WTC11 (cell line): ENCODE data around the gene TRPM2.
A peak's percentile ranks its signal among the peaks of the same experiment; 100 is the strongest.

ENCODE experiments used
- CREM ChIP-seq: sonication (generic); formaldehyde crosslinking; IDR thresholded peaks from 2 replicates; pipeline ENCODE4 v1.8.1; 2022; ENCODE audit warnings: mild to moderate bottlenecking, missing genetic modification reagents, moderate library complexity
- CTCF ChIP-seq: fragments of 200-600 bp; IDR thresholded peaks from 2 replicates; pipeline ENCODE4 v1.8.0; 2022; ENCODE audit warnings: antibody characterized with exemption
- KAT7 ChIP-seq: sonication (generic); formaldehyde crosslinking; IDR thresholded peaks from 2 replicates; pipeline ENCODE4 v1.8.1; 2023; ENCODE audit warnings: missing genetic modification reagents, mild to moderate bottlenecking, borderline replicate concordance
- MAX ChIP-seq: sonication (generic); formaldehyde crosslinking; IDR thresholded peaks from 2 replicates; pipeline ENCODE4 v1.8.0; 2022; ENCODE audit warnings: mild to moderate bottlenecking, missing genetic modification reagents
- MXD4 ChIP-seq: fragments of 250-450 bp; sonication (Bioruptor Pico); IDR thresholded peaks from 2 replicates; pipeline ENCODE4 v1.8.0; 2021; ENCODE audit warnings: mild to moderate bottlenecking, moderate library complexity, borderline replicate concordance
- TF ChIP-seq, protein P1 (sequence below): sonication (generic); formaldehyde crosslinking; IDR thresholded peaks from 2 replicates; pipeline ENCODE4 v1.8.1; 2022; ENCODE audit warnings: low read depth, mild to moderate bottlenecking, moderate library complexity, missing genetic modification reagents, borderline replicate concordance

DNA sequence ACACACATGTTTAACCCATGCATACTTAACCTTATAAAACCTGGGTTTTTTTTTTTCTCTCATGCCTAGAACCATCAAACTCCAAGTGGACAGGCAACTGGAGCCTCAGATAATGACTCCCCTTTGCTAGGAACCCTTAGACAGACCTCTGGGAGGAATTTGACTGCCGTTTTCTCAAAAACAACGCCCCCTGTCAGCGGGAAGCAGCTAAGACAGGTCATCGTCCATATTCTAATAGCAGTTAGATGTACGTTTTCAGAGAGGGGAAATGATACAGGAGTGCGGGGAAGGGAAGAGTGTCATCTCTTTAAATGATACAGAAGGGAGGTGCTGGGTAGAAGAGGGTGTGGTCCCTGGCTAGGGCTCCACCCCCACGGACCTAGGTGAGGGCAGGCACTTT lies 136.5 kb downstream of the TRPM2 start:
- TF ChIP-seq CTCF: peak; percentile 51; the same call in 1 of the 2 replicates
- TF ChIP-seq CREM: no peak
- no peak for TF ChIP-seq MXD4
- TF ChIP-seq, protein P1, sequence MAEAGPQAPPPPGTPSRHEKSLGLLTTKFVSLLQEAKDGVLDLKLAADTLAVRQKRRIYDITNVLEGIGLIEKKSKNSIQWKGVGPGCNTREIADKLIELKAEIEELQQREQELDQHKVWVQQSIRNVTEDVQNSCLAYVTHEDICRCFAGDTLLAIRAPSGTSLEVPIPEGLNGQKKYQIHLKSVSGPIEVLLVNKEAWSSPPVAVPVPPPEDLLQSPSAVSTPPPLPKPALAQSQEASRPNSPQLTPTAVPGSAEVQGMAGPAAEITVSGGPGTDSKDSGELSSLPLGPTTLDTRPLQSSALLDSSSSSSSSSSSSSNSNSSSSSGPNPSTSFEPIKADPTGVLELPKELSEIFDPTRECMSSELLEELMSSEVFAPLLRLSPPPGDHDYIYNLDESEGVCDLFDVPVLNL (CRISPR knock-in tag): no peak
- no peak for TF ChIP-seq MAX (CRISPR knock-in tag)
- TF ChIP-seq KAT7: no peak
